GM18520 (cell line): ENCODE data around the gene CD1E.
A peak's percentile ranks its signal among the peaks of the same experiment; 100 is the strongest.
"Not testable (repeated sequence)": the region's sequence is repeated elsewhere in the genome, so short reads cannot be mapped to it uniquely, and the experiment has no call there.

ENCODE experiments used
- ATAC-seq: cut with Tn5 transposase; IDR thresholded peaks from one replicate; pipeline ENCODE4 v1.9.1; 2021; ENCODE audit not compliant: unreplicated experiment

The CD1E gene

GRCh38 chr1:158357441-158357840 lies 3.7 kb downstream of the CD1E start:
- ATAC-seq, result no peak

DNA sequence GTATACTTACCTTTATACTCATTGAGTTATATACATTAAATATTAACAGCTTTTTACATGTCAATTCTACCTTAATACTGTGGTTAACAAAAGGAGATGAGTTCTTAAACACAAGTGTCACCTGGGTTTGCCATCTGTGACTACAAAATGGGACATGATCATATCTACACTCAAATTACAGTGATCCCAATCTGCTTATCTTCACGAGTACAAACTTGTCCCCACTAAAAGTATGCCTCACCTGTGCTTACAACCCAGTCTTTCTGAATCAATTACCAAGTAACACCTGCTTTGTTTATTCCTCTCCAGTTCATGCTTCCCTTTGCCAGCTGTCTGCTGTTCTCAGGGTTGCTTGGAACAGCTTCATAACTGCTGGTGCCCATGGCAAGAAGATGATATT lies 8.8 kb downstream of the CD1E start:
- ATAC-seq, result no peak

DNA sequence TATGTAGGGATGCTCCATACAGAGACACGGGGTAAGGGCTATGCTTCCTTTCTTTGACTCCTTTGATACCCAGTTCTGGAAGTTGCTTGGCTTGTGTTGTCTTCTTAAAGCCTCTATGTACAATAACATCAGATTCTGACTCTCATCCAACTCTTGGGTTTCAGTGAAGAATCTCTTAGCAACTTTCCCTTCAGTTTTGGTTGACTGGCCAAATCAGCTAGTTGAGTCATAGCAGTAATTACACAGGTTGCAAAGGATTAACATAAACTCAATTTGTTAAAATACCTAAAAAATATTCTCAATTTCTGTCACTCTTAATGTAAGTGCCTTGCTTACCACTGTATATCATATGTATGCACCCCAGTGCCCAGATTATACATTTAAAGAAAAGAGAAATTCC lies 9.2 kb downstream of the CD1E start:
- ATAC-seq, result no peak

GRCh38 chr1:158366783-158367182 lies 13.1 kb downstream of the CD1E start:
- ATAC-seq, result no peak

DNA sequence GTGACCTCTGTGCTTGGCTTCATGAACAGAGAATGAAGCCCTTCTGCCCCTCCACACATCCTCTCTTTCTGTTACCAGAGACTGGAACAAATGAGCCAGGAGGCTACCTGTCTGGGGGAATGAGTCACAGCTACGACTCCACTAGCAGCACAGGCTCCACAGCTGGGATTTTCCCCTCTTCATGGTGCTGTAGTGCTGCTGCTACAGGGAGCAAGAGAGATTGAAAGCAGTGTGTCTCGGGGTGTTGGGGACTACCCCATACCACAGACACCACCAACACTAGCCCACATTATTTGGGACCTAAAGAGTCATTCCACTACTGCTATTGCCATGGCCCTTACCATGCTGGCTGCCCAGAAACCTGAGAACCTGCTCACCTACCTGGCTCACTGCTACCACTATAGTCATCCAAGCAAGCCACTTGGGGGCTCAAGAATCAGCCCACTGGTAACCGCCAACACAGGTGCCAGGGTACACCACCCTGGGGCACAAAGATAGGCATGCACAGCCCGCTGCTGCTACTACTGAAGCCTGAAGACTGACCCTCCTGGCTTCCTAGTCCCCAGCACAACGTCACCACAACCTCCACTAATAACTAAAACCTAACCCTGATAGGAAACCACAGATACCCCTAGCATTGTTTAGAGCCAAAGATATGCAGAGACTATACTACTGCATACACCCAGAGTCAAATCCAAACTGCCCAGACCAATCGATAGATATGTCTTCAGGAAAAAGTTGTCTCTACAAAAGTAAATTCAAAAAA lies 17.7 kb downstream of the CD1E start:
- peak; percentile 99 for ATAC-seq

DNA sequence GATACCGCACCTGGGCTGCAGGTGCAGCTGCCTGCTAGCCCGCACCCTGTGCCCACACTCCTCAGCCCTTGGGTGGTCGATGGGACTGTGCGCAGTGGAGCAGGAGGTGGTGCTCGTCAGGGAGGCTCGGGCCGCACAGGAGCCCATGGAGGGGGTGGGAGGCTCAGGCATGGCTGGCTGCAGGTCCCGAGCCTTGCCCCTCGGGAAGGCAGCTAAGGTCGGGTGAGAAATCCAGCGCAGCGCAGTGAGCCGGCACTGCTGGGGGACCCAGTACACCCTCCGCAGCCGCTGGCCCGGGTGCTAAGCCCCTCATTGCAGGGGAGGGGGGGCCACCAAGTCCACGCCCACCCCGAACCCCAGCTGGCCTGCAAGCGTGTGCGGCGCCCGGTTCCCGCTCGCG lies 20.4 kb downstream of the CD1E start:
- ATAC-seq, result not testable (repeated sequence)

GRCh38 chr1:158374860-158375259 lies 21.2 kb downstream of the CD1E start:
- ATAC-seq, result no peak

DNA sequence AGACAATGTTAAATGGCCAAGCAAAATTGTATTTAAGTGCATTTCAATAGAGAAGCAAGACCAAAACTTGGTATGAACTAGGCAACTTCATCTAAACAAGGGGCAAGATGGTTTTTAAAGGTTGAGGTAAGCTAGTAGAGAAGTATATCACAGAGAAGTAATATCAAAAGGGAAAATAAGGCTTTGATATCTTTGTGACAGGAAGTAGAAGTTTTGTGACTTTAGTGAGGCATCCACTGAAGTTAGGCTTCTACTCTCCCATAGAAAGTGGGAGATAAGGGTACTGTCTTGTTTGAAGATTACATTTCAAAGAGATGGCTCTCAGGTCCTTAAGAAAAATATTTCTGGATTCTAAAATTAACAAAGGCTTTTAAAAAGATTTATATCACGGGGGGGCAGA lies 36.6 kb downstream of the CD1E start:
- ATAC-seq, result no peak

DNA sequence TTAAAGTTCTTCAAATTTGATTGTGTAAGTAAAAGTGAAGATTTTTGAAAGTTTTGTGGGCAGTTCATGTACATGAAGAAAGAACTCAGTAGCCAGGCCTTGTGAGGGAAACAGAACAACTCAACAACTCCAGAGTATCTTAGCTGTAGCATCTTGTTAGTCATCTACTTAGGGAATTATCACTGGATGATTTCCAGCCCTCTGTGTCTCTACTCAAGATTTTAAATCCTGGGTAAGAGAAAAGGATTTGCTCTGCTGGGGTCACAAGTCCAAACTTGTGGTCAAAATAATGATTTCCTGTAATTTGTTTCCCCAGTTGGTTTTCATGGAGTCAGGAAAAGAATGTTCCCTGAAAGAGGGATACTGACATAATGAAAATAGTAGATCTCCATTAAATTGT lies 37.4 kb downstream of the CD1E start:
- no peak for ATAC-seq

DNA sequence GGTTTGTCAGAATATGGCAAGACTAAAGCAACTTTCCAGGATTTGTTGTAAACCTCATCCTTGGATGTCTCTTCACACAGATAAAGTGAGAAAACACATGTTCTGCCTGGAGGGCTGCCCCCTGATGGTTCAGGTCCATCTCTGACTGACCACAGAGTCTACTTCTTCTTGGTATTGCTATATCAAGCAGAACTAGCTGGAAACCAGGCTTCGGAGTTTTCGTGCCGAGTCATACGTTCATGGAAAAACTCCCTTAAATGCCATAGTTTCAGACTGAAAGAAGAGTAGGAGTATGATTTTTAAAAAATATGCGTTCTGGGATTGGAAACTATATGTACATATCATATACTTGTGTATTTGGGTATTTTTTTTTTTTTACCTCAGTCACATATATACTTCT lies 39.8 kb downstream of the CD1E start:
- ATAC-seq, result no peak

DNA sequence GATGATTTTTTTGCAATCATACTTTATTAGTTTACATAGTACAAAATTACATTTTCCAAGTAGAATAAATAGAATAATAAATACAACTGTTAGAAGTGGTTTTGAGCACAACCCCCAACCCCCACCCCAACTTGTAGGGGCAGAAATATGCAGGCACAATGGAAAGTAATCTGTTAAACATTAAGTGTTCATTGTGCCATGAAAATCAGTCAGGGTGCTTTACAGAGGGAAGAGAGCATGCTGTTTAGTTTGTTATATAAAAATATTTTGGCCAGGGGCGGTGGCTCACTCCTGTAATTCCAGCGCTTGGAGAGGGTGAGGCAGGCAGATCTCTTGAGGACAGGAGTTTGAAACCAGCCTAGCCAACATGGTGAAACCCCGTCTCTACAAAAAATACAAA lies 43.0 kb downstream of the CD1E start:
- ATAC-seq, result no peak

DNA sequence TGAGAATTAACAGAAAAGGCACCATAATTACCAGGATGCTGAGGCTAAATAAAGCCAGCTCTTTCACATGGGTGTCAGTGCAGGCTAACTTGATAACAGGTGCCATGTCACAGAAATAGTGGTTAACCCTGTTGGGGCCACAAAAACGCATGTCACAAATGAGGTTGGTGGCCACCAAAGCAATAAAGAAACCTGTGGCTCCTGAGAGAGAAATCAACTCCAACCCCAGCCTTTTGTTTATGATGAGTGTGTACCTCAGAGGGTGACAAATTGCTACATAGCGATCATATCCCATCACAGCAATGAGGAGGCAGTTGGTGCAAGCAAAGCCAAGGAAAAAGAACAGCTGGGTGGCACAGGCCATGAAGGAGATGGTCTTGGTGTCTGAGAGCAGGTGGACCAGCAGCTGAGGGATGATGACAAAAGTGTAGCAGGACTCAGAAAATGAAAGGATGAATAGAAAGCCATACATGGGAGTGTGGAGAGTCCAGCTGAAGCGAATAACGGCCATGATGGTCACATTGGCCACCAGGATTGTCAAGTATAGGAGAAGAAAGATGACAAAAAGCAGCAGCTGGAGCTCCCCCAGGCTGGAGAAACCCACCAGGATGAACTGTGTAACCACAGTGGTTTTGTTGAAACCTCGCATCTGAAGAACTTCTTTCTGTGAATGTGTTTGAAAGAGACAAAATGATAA lies 45.3 kb downstream of the CD1E start, which contains the start of gene OR10T2:
Gene OR10T2, minus strand, starts transcription at position 649 of the 697 bp plus-strand sequence. Its CDS starts 0 bp downstream, at position 649.
- no peak for ATAC-seq

DNA sequence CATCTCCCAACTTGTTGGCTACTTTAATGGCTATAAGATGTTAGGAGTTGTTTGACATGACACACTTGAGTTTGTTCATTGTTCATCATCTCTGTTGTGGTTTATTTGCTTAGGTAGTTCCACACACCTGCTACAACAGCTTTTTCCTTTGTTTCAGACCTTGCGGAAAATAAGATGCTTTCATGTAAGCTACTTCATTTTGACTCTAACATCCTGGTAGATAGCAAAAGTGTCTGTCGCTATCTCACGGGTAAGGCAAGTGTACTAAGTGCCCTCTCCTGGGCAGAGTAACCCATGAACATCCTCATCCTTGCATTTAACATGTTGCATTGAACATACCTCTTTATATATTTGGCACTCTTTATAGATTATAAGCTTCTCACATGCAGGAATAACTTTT lies 47.2 kb downstream of the CD1E start:
- no peak for ATAC-seq

GRCh38 chr1:158407092-158407491 lies 53.4 kb downstream of the CD1E start:
- no peak for ATAC-seq
